B cell (primary cell): ENCODE data around the gene ELOB. TPM values are rescaled to one million over a fixed set of nuclear protein-coding genes. Genes with fewer than 3 reads are reported as not detected.
A peak's percentile ranks its signal among the peaks of the same experiment; 100 is the strongest.

Source experiments
- ATAC-seq: fragments of 200-7000 bp; cut with Tn5 transposase; one replicate; pipeline ENCODE4 v1.10.0; 2021; ENCODE audit warnings: low read depth, mild to moderate bottlenecking, moderate number of reproducible peaks, moderate library complexity
- CTCF ChIA-PET: fragments of 350-600 bp; sonication (Branson Sonifier 250); formaldehyde crosslinking; loops from one replicate; lab custom pipeline; 2021; ENCODE audit warnings: antibody characterized with exemption, inconsistent platforms; lab: Charles Lee
- POLR2A ChIA-PET: fragments of 350-600 bp; sonication (Branson Sonifier 250); formaldehyde crosslinking; loops from one replicate; lab custom pipeline; 2021; ENCODE audit warnings: antibody characterized with exemption; lab: Charles Lee
- DNase-seq: peaks from one replicate; pipeline ENCODE4 v3.0.0; 2013
- H2AFZ ChIP-seq: 2 replicates; pipeline ENCODE4 v1.6.1; 2012; ENCODE audit warnings: mild to moderate bottlenecking, low read depth, low read length; ENCODE audit not compliant: insufficient read depth, poor library complexity, severe bottlenecking
- H3K27ac ChIP-seq, 2 donors: 1 replicate in 1 of 2; 2 replicates in 1 of 2; pipeline ENCODE4 v1.5.1; 2012 to 2013; ENCODE audit warnings: low read length in 2 of 2, mild to moderate bottlenecking in 2 of 2, moderate library complexity in 1 of 2
- H3K27me3 ChIP-seq, 4 experiments: fragments of 200-600 bp in 1 of 4; sonication (generic) in 1 of 4; replicated peaks in 1 of 4; 1 replicate in 2 of 4; 2 replicates in 2 of 4; pipeline versions ENCODE4 v1.6.1 to v1.7.0; 2013 to 2016; ENCODE audit warnings: low read length in 3 of 4, mild to moderate bottlenecking in 2 of 4, mixed read lengths in 1 of 4, moderate library complexity in 1 of 4; ENCODE audit not compliant: insufficient read depth in 4 of 4, control insufficient read depth in 3 of 4; ENCODE audit errors: control extremely low read depth in 1 of 4
- H3K36me3 ChIP-seq, 2 experiments: replicated peaks in 1 of 2; 1 replicate in 1 of 2; 2 replicates in 1 of 2; pipeline versions ENCODE4 v1.6.1 to v1.7.1; 2013; ENCODE audit warnings: low read length in 1 of 2; ENCODE audit not compliant: insufficient read depth in 2 of 2, control insufficient read depth in 1 of 2; ENCODE audit errors: control extremely low read depth in 1 of 2, extremely low read depth in 1 of 2
- H3K4me1 ChIP-seq, 2 donors: fragments of 200-600 bp in 1 of 2; sonication (generic) in 1 of 2; 1 replicate in 1 of 2; 2 replicates in 1 of 2; pipeline versions ENCODE4 v1.5.1 to v1.6.1; 2013 to 2017; ENCODE audit warnings: low read length in 2 of 2; ENCODE audit not compliant: control insufficient read depth in 2 of 2, insufficient read depth in 2 of 2
- H3K4me2 ChIP-seq: replicated peaks from 2 replicates; pipeline ENCODE3; 2012; ENCODE audit warnings: mild to moderate bottlenecking, low read depth, low read length; ENCODE audit not compliant: poor library complexity, severe bottlenecking
- H3K4me3 ChIP-seq, 5 experiments: fragments of 200-600 bp in 1 of 5; sonication (generic) in 1 of 5; 1 replicate in 3 of 5; 2 replicates in 2 of 5; pipeline versions ENCODE4 v1.5.1 to v1.7.0; 2011 to 2016; ENCODE audit warnings: low read length in 4 of 5, mild to moderate bottlenecking in 4 of 5, low read depth in 2 of 5, control low read depth in 1 of 5, moderate library complexity in 1 of 5; ENCODE audit not compliant: insufficient read depth in 1 of 5; ENCODE audit errors: control extremely low read depth in 1 of 5, extremely low read depth in 1 of 5
- H3K79me2 ChIP-seq: fragments of 200-600 bp; sonication (generic); one replicate; pipeline ENCODE4 v1.6.0; 2016; ENCODE audit warnings: low read length; ENCODE audit not compliant: control insufficient read depth, insufficient read depth
- H3K9ac ChIP-seq: fragments of 200-600 bp; sonication (generic); 2 replicates; pipeline ENCODE4 v1.6.1; 2017; ENCODE audit warnings: mild to moderate bottlenecking, low read length, moderate library complexity
- H3K9me3 ChIP-seq, 3 donors: one replicate each; pipeline versions ENCODE4 v1.6.1 to v1.7.1; 2013; ENCODE audit warnings: low read length in 2 of 3; ENCODE audit not compliant: control insufficient read depth in 2 of 3, insufficient read depth in 1 of 3; ENCODE audit errors: control extremely low read depth in 1 of 3
- H4K20me1 ChIP-seq: 2 replicates; pipeline ENCODE4 v1.6.0; 2012; ENCODE audit warnings: mild to moderate bottlenecking, low read length; ENCODE audit not compliant: insufficient read depth, control insufficient read depth, poor library complexity, severe bottlenecking
- H3K27ac Mint-ChIP-seq: one replicate; pipeline ENCODE4 v1.8.0; 2021; ENCODE audit warnings: mixed read lengths
- H3K27me3 Mint-ChIP-seq: one replicate; pipeline ENCODE4 v1.8.0; 2021; ENCODE audit warnings: mixed read lengths
- H3K4me1 Mint-ChIP-seq: one replicate; pipeline ENCODE4 v1.8.0; 2021; ENCODE audit warnings: mixed read lengths
- H3K4me3 Mint-ChIP-seq: one replicate; pipeline ENCODE4 v1.8.0; 2021; ENCODE audit warnings: mixed read lengths
- H3K9me3 Mint-ChIP-seq: one replicate; pipeline ENCODE4 v1.8.0; 2022; ENCODE audit warnings: mixed read lengths; ENCODE audit not compliant: insufficient read depth
- EZH2 ChIP-seq: IDR thresholded peaks from 2 replicates; pipeline ENCODE4 v1.6.1; 2012; ENCODE audit warnings: borderline replicate concordance, low read depth, mild to moderate bottlenecking, moderate library complexity, low read length; ENCODE audit not compliant: insufficient read depth, poor library complexity, severe bottlenecking
- WGBS: methylation state at CpG from one replicate; pipeline ENCODE4 v1.1.5; 2013; ENCODE audit warnings: missing lambda C conversion rate; ENCODE audit not compliant: insufficient coverage; 5-methylcytosine and 5-hydroxymethylcytosine counted together
- intact Hi-C: fragments of 100-400 bp; cut with micrococcal nuclease; formaldehyde crosslinking; loops from one replicate; pipeline ENCODE4 v1.10.0; 2022
- polyA plus RNA-seq: library from polyadenylated mRNA; depleted of rRNA; stranded (reverse); fragments of >200 nt; gene quantifications from 2 replicates; pipeline ENCODE4 v1.2.3, GENCODE V29; 2012
- total RNA-seq, 2 donors: library from RNA; stranded (reverse); fragments of 120-200 nt in 1 of 2; gene quantifications; 1 replicate in 1 of 2; 2 replicates in 1 of 2; pipeline versions ENCODE4 v1.2.3 to v1.2.4, GENCODE V29; 2013 to 2022
- TF ChIP-seq, protein P1 (sequence below): fragments of 200-600 bp; IDR thresholded peaks from one replicate; pipeline ENCODE4 v1.8.0; 2022; ENCODE audit warnings: antibody characterized with exemption, mild to moderate bottlenecking

Gene ELOB
- total and polyA plus RNA-seq, 2 donors (not counting 1 experiment from before 2014, with no cell fraction given) = 93.1 to 136 TPM

DNA sequence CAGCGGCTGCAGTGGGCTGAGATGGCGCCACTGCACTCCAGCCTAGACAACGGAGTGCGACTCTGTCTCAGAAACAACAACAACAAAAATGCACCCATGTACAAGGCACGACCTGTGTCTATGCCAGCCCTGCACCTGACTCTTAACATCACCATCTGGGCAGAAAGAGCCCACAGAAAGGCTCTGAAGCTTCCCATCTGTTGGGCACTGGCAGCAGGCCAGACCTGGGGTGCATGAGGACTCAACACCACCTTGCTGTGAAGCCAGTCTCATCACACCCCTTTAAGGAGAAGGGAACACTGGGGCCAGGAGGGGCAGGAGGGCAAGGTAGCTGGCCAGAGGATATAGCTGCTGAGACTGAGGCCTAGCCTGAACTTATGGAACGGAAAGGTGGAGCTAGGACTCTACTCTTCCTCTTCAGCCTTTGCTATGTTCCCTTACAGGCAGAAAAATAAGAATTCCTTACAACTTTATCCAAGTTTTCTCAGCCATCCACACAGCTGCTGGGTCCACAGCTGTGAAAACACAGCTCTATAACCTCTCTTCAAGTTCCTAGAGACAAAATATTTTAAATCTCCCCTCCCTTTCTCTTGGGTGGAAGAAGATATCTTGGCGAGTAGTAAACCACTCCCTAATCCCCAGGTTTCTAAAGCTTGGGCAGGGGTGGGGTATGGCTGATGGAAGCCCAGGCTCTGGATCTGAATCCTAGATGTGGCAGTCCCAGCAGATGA is 2.8 kb downstream of the ELOB start:
- peaks cover 0 to 2% (median 0%) of the 10 kb centered on the region in 3 donors for H3K9me3 ChIP-seq
- Mint-ChIP-seq H3K27me3 (no peaks in the 10 kb centered on the region), H3K4me3 (no peak overlapping the region), H3K27ac (no peak overlapping the region), H3K9me3 (no peaks in the 10 kb centered on the region), H3K4me1 (peaks cover 30% of the 10 kb centered on the region)
- ChIA-PET CTCF (no interaction called here), POLR2A (interaction anchor here (0.6 kb wide), 1 partner anchor 21 kb away, joined by 3 read pairs; no protein-coding TSS in a partner anchor)
- H3K4me2 ChIP-seq = no peak overlapping the region
- H3K79me2 ChIP-seq = peaks cover 59% of the 10 kb centered on the region
- H2AFZ ChIP-seq = no peak overlapping the region
- peaks cover 48% of the 10 kb centered on the region for H4K20me1 ChIP-seq
- no peak for ATAC-seq
- H3K27ac ChIP-seq = no peak overlapping the region
- intact Hi-C loops = loop anchor here (10.0 kb wide), 2 partner anchors 90 kb away; partner anchors contain the start of gene KCTD5
- peaks cover 0 to 47% of the 10 kb centered on the region in 2 experiments for H3K36me3 ChIP-seq
- peaks cover 17 to 28% of the 10 kb centered on the region in 2 donors for H3K4me1 ChIP-seq
- H3K27me3 ChIP-seq = no peaks in the 10 kb centered on the region
- WGBS = 79% methylated on average over 6 of the region's 7 CpGs
- no peak overlapping the region for H3K9ac ChIP-seq
- no peak overlapping the region for H3K4me3 ChIP-seq
- DNase-seq = peak; percentile 19
- TF ChIP-seq EZH2 = no peak
- TF ChIP-seq, protein P1, sequence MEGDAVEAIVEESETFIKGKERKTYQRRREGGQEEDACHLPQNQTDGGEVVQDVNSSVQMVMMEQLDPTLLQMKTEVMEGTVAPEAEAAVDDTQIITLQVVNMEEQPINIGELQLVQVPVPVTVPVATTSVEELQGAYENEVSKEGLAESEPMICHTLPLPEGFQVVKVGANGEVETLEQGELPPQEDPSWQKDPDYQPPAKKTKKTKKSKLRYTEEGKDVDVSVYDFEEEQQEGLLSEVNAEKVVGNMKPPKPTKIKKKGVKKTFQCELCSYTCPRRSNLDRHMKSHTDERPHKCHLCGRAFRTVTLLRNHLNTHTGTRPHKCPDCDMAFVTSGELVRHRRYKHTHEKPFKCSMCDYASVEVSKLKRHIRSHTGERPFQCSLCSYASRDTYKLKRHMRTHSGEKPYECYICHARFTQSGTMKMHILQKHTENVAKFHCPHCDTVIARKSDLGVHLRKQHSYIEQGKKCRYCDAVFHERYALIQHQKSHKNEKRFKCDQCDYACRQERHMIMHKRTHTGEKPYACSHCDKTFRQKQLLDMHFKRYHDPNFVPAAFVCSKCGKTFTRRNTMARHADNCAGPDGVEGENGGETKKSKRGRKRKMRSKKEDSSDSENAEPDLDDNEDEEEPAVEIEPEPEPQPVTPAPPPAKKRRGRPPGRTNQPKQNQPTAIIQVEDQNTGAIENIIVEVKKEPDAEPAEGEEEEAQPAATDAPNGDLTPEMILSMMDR = no peak
